ENCODE data around the gene HOXD10.

DNA sequence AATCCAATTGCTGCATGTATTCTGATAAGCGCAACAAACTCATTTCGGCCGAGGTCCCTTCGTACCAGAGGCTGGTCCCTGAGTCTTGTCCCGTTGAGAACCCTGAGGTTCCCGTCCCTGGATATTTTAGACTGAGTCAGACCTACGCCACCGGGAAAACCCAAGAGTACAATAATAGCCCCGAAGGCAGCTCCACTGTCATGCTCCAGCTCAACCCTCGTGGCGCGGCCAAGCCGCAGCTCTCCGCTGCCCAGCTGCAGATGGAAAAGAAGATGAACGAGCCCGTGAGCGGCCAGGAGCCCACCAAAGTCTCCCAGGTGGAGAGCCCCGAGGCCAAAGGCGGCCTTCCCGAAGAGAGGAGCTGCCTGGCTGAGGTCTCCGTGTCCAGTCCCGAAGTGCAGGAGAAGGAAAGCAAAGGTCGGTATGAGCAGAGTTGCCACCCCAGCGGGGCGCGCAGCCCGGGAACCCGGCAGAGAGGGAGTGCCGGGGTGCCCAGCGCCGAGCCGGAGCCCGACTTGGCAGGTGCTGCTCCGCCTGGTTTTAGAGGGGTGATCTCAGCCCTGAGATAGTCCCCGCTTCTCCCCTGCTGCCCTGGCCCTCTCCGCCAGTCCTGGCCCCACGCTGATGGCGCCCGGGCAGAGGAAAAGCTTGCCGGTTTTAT, 714 bp downstream of the HOXD10 start:
- TF ChIP-seq MTA1 (IDR thresholded peaks at IDR 0.05; ENCODE audit: borderline replicate concordance) (no peak), ZNF707 (CRISPR knock-in tag; conservative IDR thresholded peaks at IDR 0.05) (no peak), SPI1 (IDR thresholded peaks at IDR 0.05; ENCODE audit: borderline replicate concordance, low read depth, low read length) (no peak), POLR2AphosphoS2 (IDR thresholded peaks at IDR 0.05; ENCODE audit: low read length) (no peak), POLR2AphosphoS5 (IDR thresholded peaks at IDR 0.05; ENCODE audit: control insufficient read depth, insufficient read depth, low read depth, low read length) (no peak), CHD4 (IDR thresholded peaks at IDR 0.05; ENCODE audit: insufficient read depth, insufficient replicate concordance, low read depth, low read length, poor library complexity, severe bottlenecking) (no peak), RBFOX2 (IDR thresholded peaks at IDR 0.05; ENCODE audit: low read depth, low read length) (no peak), RCOR1 (IDR thresholded peaks at IDR 0.05; ENCODE audit: borderline replicate concordance in 1 of 2, low read depth in 2 of 2, low read length in 2 of 2) (no peak), POLR2A (conservative IDR thresholded peaks at IDR 0.05) (no peak), MAX (CRISPR knock-in tag; IDR thresholded peaks at IDR 0.05) (no peak)
- TF ChIP-seq, protein P1, sequence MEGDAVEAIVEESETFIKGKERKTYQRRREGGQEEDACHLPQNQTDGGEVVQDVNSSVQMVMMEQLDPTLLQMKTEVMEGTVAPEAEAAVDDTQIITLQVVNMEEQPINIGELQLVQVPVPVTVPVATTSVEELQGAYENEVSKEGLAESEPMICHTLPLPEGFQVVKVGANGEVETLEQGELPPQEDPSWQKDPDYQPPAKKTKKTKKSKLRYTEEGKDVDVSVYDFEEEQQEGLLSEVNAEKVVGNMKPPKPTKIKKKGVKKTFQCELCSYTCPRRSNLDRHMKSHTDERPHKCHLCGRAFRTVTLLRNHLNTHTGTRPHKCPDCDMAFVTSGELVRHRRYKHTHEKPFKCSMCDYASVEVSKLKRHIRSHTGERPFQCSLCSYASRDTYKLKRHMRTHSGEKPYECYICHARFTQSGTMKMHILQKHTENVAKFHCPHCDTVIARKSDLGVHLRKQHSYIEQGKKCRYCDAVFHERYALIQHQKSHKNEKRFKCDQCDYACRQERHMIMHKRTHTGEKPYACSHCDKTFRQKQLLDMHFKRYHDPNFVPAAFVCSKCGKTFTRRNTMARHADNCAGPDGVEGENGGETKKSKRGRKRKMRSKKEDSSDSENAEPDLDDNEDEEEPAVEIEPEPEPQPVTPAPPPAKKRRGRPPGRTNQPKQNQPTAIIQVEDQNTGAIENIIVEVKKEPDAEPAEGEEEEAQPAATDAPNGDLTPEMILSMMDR (IDR thresholded peaks at IDR 0.05 in 2 of 3, conservative IDR thresholded peaks at IDR 0.05 in 1 of 3; ENCODE audit: insufficient read depth in 2 of 3, low read depth in 1 of 3, low read length in 3 of 3) = no peak
- TF ChIP-seq, protein P2, sequence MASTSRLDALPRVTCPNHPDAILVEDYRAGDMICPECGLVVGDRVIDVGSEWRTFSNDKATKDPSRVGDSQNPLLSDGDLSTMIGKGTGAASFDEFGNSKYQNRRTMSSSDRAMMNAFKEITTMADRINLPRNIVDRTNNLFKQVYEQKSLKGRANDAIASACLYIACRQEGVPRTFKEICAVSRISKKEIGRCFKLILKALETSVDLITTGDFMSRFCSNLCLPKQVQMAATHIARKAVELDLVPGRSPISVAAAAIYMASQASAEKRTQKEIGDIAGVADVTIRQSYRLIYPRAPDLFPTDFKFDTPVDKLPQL (IDR thresholded peaks at IDR 0.05; ENCODE audit: extremely low read depth, insufficient read length) = no peak
